HepG2 (cell line): ENCODE results near the gene MRPL34. TPM values are rescaled to one million over a fixed set of nuclear protein-coding genes. Genes with fewer than 3 reads are reported as not detected.

Experiments used
- CHCHD3 ChIP-seq: sonication (generic); formaldehyde crosslinking; IDR thresholded peaks from 2 replicates; pipeline ENCODE4 v1.8.0; 2022; ENCODE audit warnings: mild to moderate bottlenecking, missing genetic modification reagents, moderate library complexity
- HMG20B ChIP-seq: conservative IDR thresholded peaks from 2 replicates; pipeline ENCODE4 v1.6.1; 2016; ENCODE audit warnings: missing genetic modification reagents, missing compliant biosample characterization
- HNRNPK ChIP-seq: fragments of 200-400 bp; formaldehyde crosslinking; IDR thresholded peaks from 2 replicates; pipeline ENCODE4 v1.6.1; 2018; ENCODE audit warnings: low read length, low read depth, moderate library complexity, mild to moderate bottlenecking; ENCODE audit not compliant: poor library complexity, severe bottlenecking
- KDM1A ChIP-seq: IDR thresholded peaks from 2 replicates; pipeline ENCODE4 v1.6.1; 2016; ENCODE audit warnings: missing compliant biosample characterization
- KDM5B ChIP-seq: sonication (generic); formaldehyde crosslinking; IDR thresholded peaks from 2 replicates; pipeline ENCODE4 v1.4.0; 2020; ENCODE audit warnings: missing genetic modification reagents, mild to moderate bottlenecking, borderline replicate concordance
- MBNL3 ChIP-seq: fragments of 250-450 bp; sonication (Bioruptor Pico); conservative IDR thresholded peaks from 2 replicates; pipeline ENCODE4 v1.8.0; 2022; ENCODE audit warnings: mild to moderate bottlenecking, inconsistent platforms
- MTA1 ChIP-seq: sonication (generic); formaldehyde crosslinking; IDR thresholded peaks from 2 replicates; pipeline ENCODE4 v1.4.0; 2020; ENCODE audit warnings: missing genetic modification reagents, mild to moderate bottlenecking, borderline replicate concordance
- RBM22 ChIP-seq: fragments of 200-400 bp; formaldehyde crosslinking; optimal IDR thresholded peaks from 2 replicates; pipeline ENCODE3; 2017; ENCODE audit warnings: mild to moderate bottlenecking, low read length, moderate library complexity
- RELA ChIP-seq: sonication (generic); formaldehyde crosslinking; IDR thresholded peaks from 2 replicates; pipeline ENCODE4 v1.4.0; 2020; ENCODE audit warnings: missing genetic modification reagents
- RFX1 ChIP-seq: fragments of 450-650 bp; IDR thresholded peaks from 2 replicates; pipeline ENCODE4 v1.6.1; 2017
- SRSF1 ChIP-seq: fragments of 200-400 bp; formaldehyde crosslinking; optimal IDR thresholded peaks from 2 replicates; pipeline ENCODE3; 2017; ENCODE audit warnings: mild to moderate bottlenecking, low read depth, low read length, moderate library complexity
- TOE1 ChIP-seq: sonication (generic); formaldehyde crosslinking; IDR thresholded peaks from 2 replicates; pipeline ENCODE4 v1.4.0; 2020; ENCODE audit warnings: mild to moderate bottlenecking, missing genetic modification reagents
- YEATS4 ChIP-seq: sonication (generic); formaldehyde crosslinking; IDR thresholded peaks from 2 replicates; pipeline ENCODE4 v1.4.0; 2020; ENCODE audit warnings: missing genetic modification reagents, borderline replicate concordance
- ZNF121 ChIP-seq: sonication (generic); formaldehyde crosslinking; IDR thresholded peaks from 2 replicates; pipeline ENCODE4 v1.5.0; 2020; ENCODE audit warnings: mild to moderate bottlenecking, missing genetic modification reagents
- ZNF205 ChIP-seq: IDR thresholded peaks from 2 replicates; pipeline ENCODE4 v1.6.1; 2018; ENCODE audit warnings: missing biosample characterization, missing genetic modification reagents
- ZNF484 ChIP-seq: sonication (generic); formaldehyde crosslinking; IDR thresholded peaks from 2 replicates; pipeline ENCODE4 v1.5.1; 2020; ENCODE audit warnings: mild to moderate bottlenecking, low read depth, missing genetic modification reagents, borderline replicate concordance
- ZNF546 ChIP-seq: sonication (generic); formaldehyde crosslinking; conservative IDR thresholded peaks from 2 replicates; pipeline ENCODE4 v1.8.1; 2023; ENCODE audit warnings: mild to moderate bottlenecking, missing genetic modification reagents
- ZNF557 ChIP-seq: sonication (generic); formaldehyde crosslinking; IDR thresholded peaks from 2 replicates; pipeline ENCODE4 v1.4.0; 2020; ENCODE audit warnings: missing genetic modification reagents
- ZNF614 ChIP-seq: IDR thresholded peaks from 2 replicates; pipeline ENCODE4 v1.6.1; 2018; ENCODE audit warnings: missing biosample characterization, missing genetic modification reagents, inconsistent platforms, borderline replicate concordance
- ZNF672 ChIP-seq: sonication (generic); formaldehyde crosslinking; IDR thresholded peaks from 2 replicates; pipeline ENCODE4 v1.8.1; 2022; ENCODE audit warnings: missing genetic modification reagents
- ZNF737 ChIP-seq: sonication (generic); formaldehyde crosslinking; IDR thresholded peaks from 2 replicates; pipeline ENCODE4 v1.5.0; 2020; ENCODE audit warnings: missing genetic modification reagents, mild to moderate bottlenecking, borderline replicate concordance
- ZNF792 ChIP-seq: IDR thresholded peaks from 2 replicates; pipeline ENCODE4 v1.6.1; 2016
- polyA plus RNA-seq, 8 experiments: library from polyadenylated mRNA; depleted of rRNA in 3 of 8; stranded (reverse) in 7 of 8; unstranded in 1 of 8; fragments of >200 nt; fragmentation: Illumina TruSeq in 4 of 8; extraction: Trizol in 4 of 8; gene quantifications; 2 replicates each; pipeline versions ENCODE4 v1.2.1 to v1.2.3, GENCODE V29; 2011 to 2016; ENCODE audit warnings: low read depth in 4 of 8, missing spikeins in 1 of 8, mixed read lengths in 1 of 8; ENCODE audit not compliant: insufficient read depth in 1 of 8
- total RNA-seq, 5 experiments: library from RNA; depleted of rRNA; stranded (reverse); fragments of >200 nt; fragmentation: Illumina TruSeq; extraction: Trizol; gene quantifications; 2 replicates each; pipeline ENCODE4 v1.2.3, GENCODE V29; 2016; ENCODE audit warnings: low read depth in 1 of 5
- TF ChIP-seq, protein P1 (sequence below): sonication (generic); formaldehyde crosslinking; IDR thresholded peaks from 2 replicates; pipeline ENCODE4 v1.5.0; 2020; ENCODE audit warnings: mild to moderate bottlenecking, missing genetic modification reagents
- TF ChIP-seq, protein P2 (sequence below): sonication (generic); formaldehyde crosslinking; conservative IDR thresholded peaks from 2 replicates; pipeline ENCODE4 v1.4.0; 2020; ENCODE audit warnings: missing genetic modification reagents
- TF ChIP-seq, protein P3 (sequence below): IDR thresholded peaks from 2 replicates; pipeline ENCODE4 v1.6.1; 2016; ENCODE audit warnings: control low read depth

MRPL34 gene
- total and polyA plus RNA-seq, 2 of the 13 experiments (the other 11 are each of a cell fraction or from before 2014, with no cell fraction given), result 74.0 to 77.3 TPM

DNA sequence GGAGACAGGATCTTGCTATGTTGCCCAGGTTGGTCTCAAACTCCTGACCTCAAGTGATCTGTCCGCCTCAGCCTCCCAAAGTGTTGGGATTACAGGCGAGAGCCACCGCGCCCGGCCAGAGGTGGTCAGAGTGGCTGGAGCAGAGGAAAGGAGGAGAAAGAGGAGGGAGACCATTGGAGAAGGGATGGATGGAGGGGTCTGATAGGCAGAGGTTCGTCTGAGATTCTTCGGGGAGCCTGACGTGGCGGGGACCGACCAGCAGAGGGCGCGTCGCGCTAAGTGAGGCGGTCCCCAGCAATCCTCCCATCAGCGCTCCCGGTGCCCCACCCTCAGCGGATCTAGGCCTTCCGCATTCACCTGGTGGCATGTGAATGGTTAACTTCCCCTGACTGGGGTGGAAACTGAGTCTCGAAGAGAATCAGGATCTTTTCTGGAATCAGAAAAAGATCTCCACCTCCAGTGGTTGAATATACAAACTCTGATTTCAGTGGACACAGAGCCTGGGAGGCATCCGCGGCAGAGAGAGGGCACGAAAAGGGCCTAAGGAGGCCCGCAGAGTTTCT, 40.5 kb downstream of the MRPL34 start (continued):
- TF ChIP-seq, protein P1, sequence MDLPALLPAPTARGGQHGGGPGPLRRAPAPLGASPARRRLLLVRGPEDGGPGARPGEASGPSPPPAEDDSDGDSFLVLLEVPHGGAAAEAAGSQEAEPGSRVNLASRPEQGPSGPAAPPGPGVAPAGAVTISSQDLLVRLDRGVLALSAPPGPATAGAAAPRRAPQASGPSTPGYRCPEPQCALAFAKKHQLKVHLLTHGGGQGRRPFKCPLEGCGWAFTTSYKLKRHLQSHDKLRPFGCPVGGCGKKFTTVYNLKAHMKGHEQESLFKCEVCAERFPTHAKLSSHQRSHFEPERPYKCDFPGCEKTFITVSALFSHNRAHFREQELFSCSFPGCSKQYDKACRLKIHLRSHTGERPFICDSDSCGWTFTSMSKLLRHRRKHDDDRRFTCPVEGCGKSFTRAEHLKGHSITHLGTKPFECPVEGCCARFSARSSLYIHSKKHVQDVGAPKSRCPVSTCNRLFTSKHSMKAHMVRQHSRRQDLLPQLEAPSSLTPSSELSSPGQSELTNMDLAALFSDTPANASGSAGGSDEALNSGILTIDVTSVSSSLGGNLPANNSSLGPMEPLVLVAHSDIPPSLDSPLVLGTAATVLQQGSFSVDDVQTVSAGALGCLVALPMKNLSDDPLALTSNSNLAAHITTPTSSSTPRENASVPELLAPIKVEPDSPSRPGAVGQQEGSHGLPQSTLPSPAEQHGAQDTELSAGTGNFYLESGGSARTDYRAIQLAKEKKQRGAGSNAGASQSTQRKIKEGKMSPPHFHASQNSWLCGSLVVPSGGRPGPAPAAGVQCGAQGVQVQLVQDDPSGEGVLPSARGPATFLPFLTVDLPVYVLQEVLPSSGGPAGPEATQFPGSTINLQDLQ, result no peak
- TF ChIP-seq ZNF121 (CRISPR knock-in tag) (peak; percentile 96), ZNF614 (CRISPR knock-in tag) (no peak), ZNF205 (CRISPR knock-in tag) (0 out of 2 replicates have a peak, but pooled peaks have one; percentile 42), CHCHD3 (CRISPR knock-in tag) (no peak), KDM5B (no peak; the same call in 1 of the 2 replicates), RFX1 (no peak), HMG20B (CRISPR knock-in tag) (no peak), RBM22 (no peak), RELA (CRISPR knock-in tag) (no peak), HNRNPK (no peak), ZNF672 (no peak), TOE1 (no peak), KDM1A (CRISPR knock-in tag) (no peak), YEATS4 (CRISPR knock-in tag) (0 out of 2 replicates have a peak, but pooled peaks have one; percentile 29), MTA1 (no peak), ZNF737 (CRISPR knock-in tag) (no peak), ZNF484 (CRISPR knock-in tag) (no peak), ZNF546 (CRISPR knock-in tag) (no peak), SRSF1 (no peak), MBNL3 (CRISPR knock-in tag) (no peak), ZNF557 (CRISPR knock-in tag) (no peak), ZNF792 (CRISPR knock-in tag) (no peak)
- TF ChIP-seq, protein P2, sequence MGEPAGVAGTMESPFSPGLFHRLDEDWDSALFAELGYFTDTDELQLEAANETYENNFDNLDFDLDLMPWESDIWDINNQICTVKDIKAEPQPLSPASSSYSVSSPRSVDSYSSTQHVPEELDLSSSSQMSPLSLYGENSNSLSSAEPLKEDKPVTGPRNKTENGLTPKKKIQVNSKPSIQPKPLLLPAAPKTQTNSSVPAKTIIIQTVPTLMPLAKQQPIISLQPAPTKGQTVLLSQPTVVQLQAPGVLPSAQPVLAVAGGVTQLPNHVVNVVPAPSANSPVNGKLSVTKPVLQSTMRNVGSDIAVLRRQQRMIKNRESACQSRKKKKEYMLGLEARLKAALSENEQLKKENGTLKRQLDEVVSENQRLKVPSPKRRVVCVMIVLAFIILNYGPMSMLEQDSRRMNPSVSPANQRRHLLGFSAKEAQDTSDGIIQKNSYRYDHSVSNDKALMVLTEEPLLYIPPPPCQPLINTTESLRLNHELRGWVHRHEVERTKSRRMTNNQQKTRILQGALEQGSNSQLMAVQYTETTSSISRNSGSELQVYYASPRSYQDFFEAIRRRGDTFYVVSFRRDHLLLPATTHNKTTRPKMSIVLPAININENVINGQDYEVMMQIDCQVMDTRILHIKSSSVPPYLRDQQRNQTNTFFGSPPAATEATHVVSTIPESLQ (CRISPR knock-in tag), result no peak
- TF ChIP-seq, protein P3, sequence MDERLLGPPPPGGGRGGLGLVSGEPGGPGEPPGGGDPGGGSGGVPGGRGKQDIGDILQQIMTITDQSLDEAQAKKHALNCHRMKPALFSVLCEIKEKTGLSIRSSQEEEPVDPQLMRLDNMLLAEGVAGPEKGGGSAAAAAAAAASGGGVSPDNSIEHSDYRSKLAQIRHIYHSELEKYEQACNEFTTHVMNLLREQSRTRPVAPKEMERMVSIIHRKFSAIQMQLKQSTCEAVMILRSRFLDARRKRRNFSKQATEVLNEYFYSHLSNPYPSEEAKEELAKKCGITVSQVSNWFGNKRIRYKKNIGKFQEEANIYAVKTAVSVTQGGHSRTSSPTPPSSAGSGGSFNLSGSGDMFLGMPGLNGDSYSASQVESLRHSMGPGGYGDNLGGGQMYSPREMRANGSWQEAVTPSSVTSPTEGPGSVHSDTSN (CRISPR knock-in tag), result no peak
